GM18520 (cell line): ENCODE data around the gene CSF2.

Experiments used
- ATAC-seq: cut with Tn5 transposase; IDR thresholded peaks from one replicate; pipeline ENCODE4 v1.9.1; 2021; ENCODE audit not compliant: unreplicated experiment

CSF2 gene

GRCh38 chr5:132086277-132086794 is 12.7 kb downstream of the CSF2 start:
- no peak for ATAC-seq

DNA sequence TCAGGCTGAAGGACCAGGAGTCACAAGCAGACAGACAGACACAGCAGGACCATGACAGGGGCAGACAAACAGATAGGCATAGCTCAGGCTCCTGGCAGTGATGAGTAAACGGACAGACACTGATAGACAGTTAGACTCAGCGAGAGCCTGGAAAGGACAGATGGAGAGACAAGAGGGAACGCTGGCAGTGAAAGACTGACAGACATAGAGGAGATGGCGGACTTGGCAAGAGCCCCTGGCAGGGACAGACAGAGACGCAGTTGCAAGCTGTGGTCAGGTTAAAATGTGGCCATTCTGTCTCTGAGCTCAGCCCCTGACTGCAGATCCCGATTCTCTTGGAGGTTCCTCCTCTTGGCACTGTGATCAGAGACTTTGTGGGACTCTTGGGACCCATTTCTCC is 13.6 kb downstream of the CSF2 start:
- no peak for ATAC-seq

DNA sequence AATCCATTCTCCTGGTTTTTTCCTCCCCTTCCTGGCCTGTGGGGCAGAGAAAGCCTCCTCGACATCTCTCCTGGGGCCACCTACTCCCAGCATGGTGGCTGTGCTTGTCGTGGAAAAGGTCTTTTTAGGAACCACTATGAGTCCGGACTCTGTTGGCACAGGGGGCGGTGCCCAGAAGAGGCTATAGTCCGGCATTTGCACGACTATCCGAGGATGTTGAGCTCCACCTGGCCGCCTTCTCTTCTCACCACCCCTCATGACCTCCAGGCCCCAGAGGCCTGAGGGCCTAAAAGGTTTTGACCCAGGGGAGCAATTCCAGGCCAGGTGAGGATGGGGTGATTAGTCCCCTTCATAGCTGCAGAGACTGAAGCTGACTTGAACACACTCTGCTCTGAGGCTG is 14.1 kb downstream of the CSF2 start:
- no peak for ATAC-seq

DNA sequence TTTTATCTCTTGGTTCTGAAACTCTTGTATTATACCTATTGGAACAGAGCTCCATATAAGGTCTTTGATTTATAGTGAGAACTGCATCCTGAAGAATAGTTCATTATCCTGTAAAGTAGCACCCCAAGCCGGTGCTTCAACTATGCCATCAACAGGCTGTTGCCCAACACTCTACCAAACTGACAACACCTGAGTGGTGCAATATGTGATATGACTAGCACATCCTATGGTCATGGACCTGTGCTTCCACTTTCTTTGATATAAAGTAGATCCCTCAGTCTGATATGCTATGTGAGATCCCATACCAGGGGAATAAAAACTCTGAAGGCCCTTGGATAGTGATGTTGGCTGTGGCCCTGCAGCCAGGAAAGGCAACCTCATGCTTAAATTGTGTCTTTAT is 15.8 kb downstream of the CSF2 start:
- no peak for ATAC-seq

GRCh38 chr5:132090107-132090506 is 16.5 kb downstream of the CSF2 start:
- no peak for ATAC-seq

- ATAC-seq: no peak
Observed at GRCh38 chr5:132093271-132093670, 19.7 kb downstream of the CSF2 start.

DNA sequence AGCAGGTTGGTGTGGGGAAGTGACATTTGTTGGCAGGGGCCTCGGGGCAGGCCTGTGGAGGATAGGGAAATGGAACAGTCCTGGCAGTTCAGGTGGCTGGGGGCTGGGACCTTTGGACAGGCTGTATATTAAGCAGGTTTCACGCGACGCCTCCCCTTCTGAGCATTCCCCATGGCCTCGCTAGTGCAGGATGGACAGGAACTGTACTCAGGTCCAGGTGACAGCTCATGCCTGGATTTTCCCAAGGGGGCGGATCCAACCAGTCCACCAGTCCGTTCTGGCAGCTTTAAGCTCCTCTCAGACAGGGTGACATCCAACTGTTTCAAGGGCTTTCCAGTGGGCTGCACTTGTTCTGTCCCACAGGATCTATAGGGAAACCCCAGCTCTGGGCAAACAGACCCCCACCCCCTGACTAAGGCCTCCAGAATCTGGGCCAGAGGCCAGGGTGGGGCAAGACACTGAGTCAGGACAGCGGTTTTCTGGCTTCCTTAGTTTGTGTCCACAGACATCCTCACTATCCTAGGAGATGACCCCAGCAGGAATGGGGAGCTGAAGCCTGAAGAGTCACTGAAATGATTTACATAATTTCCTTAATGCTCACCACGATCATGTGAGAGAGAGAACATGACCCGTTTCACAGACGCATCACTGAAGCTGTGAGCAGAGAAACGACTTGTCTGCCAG is 20.9 kb downstream of the CSF2 start:
- ATAC-seq: no peak

GRCh38 chr5:132095077-132095410 is 21.5 kb downstream of the CSF2 start:
- no peak for ATAC-seq

DNA sequence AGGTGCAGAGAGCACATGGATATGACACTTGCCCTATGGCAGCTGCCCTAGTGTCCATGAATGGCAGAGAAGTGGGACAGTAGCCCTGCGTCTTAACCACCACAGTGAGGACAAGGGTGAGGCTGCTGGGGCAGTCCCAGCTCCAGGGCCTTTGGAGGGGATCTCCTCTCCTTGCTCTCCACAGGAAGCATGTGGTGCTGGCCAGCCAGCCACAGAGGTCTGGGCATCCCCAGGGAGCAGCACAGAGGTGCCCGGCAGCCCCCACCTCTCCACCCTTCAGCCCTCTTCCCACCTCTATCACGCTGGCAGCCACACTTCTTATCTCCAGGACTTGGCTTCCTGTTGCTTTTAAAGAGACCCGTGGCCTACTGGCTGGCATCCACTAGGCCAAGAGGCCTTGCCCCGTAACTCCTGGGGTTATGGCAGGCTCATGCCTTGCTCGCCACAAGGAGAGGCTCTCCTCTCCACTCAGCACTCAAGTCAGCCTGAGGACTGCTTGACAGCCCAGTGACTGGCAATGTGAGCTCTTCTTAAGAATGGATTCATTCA is 21.9 kb downstream of the CSF2 start:
- ATAC-seq: no peak

GRCh38 chr5:132096904-132097303 is 23.3 kb downstream of the CSF2 start:
- no peak for ATAC-seq

DNA sequence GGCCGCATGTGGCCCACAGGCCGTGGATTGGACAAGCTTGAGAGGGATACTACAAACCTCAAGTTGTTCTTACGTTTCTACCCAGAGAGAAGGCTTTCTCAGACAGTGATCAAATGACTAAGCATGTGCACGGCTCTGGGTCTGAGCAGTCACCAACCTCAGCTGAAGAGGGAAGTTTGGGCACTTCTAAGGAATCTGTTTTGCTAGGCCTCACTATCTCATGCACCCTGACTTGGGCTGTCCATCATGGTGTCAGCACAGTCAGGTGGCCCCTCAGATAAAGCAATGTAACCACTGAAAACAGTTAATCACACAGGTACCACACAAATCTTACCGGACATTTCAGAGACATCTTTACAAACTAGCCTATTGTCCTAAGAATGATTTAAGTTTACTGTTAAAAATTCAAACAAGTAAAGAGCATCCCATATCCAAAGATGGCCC is 24.6 kb downstream of the CSF2 start:
- no peak for ATAC-seq

DNA sequence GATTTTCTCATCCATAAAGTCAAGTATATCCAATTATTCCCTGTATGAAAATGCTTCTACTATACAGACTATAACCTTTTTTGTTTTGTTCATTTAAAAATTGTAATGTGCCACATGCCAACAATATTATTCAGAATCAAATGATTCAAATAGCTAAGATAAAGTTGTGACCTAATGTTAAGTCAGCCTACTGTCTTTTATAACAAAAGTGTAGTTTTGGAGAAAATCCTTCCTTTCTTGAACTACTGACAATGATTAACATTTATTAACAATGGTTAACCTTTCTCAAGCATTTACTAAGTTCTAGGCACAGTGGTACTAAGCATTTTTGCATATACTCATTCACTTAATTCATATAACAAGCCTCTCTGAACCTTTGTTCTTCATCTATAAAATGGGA is 25.0 kb downstream of the CSF2 start:
- ATAC-seq: no peak

DNA sequence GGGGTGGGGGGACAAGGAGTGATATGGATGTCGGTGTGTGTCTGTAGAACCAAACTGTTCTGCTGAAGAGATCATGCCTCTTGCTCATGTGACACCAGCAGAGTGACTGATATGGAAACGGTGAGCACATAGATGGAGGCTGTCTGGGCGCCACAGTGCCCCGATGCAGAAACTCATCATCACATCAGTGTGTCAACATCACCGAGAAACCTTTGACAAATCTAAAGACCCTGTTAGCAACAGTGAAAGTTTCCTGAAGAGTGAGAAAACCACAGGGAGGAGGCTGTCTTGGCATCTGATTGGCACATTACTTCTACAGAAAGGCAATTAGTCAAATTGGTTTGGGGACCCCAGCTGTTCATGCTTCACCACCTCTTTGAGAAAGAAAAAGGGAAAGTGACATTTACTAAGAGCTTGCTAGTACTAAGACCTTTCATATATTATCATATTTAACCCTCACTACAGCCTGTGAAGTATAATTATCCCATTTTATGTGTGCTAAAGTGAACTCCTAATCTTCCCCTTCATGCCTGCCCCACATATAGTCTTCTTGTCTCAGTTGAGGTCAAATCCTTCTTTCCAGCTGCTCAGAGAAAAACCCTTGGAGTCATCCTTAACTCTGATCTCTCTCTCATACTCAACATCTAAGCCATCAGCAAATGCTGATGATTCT is 25.6 kb downstream of the CSF2 start:
- peak; percentile 63 for ATAC-seq

- no peak for ATAC-seq
Observed at GRCh38 chr5:132099905-132100304, 26.3 kb downstream of the CSF2 start.

GRCh38 chr5:132100672-132101261 is 27.2 kb downstream of the CSF2 start:
- ATAC-seq: no peak

DNA sequence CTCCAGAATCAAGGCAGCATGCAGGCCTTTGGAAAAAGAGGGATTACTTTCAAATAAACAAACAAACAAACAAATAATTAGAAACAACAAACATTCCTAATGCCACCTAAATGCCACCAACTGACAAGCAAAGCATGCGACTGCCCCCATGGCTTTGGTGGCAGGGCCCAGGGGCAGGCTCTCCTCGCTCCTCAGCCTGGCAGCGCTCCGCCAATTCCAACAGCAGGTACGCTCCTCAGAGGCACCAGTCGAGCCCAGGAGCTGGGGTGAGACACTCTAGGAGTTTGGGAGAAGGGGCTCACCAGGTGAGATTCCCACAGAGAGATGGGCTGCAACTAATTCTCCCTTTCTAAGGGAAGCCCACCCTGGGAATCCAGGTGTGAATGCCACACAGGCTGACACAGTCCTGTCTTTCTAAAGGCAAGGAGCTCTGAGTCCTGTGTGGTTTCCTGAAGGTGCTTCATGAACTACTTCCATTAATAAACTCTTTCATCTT is 27.8 kb downstream of the CSF2 start:
- ATAC-seq: no peak

DNA sequence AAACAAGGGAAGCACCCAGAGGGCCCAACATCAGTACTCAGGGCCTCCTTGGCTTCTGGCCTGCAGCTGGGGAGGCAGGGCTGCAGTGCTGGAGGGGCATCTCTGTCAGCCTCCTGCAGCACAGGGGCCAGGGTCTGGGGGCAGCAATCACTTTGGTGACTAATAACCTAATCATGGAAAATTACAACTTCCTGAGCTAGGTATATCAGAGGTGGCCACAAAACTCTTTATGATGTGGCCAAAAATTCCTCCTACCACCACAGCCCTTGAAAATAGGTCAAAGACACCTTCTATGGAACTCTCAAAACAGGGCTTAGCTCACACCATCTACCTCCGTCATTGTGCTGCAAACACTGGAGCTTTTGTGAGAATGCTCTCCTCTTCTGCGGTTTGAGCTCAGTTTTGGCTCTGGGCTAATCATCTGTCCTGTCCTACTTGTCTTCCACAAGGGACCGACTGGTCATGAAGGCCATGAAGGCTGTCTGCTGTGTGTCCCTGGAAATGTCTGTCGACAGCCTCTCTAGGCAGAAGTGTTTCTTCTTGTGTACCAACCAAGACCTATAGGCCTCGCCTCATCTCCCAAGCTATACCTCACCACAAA is 28.6 kb downstream of the CSF2 start:
- no peak for ATAC-seq

DNA sequence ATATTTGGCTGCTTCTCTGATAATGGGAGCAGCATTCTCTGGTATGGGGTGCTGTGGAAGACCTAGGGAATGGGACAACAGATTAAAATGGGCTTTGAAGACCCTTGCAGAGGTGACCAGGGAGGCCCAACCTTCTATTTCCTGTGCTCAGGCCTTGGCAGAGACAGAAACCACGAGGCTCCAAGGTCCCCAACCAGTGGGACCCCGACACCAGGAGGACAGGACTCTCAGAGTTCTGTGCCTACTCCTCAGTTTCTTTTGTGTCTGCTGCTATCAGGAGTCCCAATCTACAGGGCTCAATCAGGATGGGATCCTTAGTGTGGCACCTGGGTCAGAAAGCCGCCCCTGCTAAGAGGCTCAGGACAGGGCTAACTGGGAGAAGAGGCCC is 29.3 kb downstream of the CSF2 start:
- ATAC-seq: no peak

- peak; percentile 51 for ATAC-seq
Observed at GRCh38 chr5:132103332-132103951, 29.9 kb downstream of the CSF2 start.

- ATAC-seq: no peak
Observed at GRCh38 chr5:132103969-132104391, 30.4 kb downstream of the CSF2 start.

GRCh38 chr5:132104556-132104955 is 31.0 kb downstream of the CSF2 start:
- no peak for ATAC-seq
